PC-3 (cell line): Measurements from ENCODE around the gene AGBL1. TPM values are rescaled to one million over a fixed set of nuclear protein-coding genes. Genes with fewer than 3 reads are reported as not detected.

Experiments
- ATAC-seq: fragments of 200-7000 bp; cut with Tn5 transposase; 2 replicates; pipeline ENCODE4 v1.9.1; 2020; ENCODE audit warnings: mild to moderate bottlenecking, moderate library complexity
- BruUV-seq: library from RNA; stranded (reverse); fragments of 400-500 nt; replicated peaks from 2 replicates; lab custom pipeline; 2021; lab: Mats Ljungman, UMichigan
- CTCF ChIA-PET: fragments of 300-600 bp; sonication (Branson Sonifier 250); formaldehyde crosslinking; loops from one replicate; lab custom pipeline; 2022; ENCODE audit warnings: antibody characterized with exemption; lab: Charles Lee
- POLR2A ChIA-PET: fragments of 300-600 bp; sonication (Branson Sonifier 250); formaldehyde crosslinking; loops from one replicate; lab custom pipeline; 2022; ENCODE audit warnings: antibody characterized with exemption; ENCODE audit not compliant: unreplicated experiment; lab: Charles Lee
- DNase-seq: peaks from one replicate; pipeline ENCODE4 v3.0.0-alpha.2; 2015
- H2AFZ ChIP-seq: fragments of 300-600 bp; sonication (generic); 2 replicates; pipeline ENCODE4 v1.6.0; 2016; ENCODE audit warnings: antibody characterized with exemption, low read length
- H3F3A ChIP-seq: fragments of 300-600 bp; sonication (generic); one replicate; pipeline ENCODE4 v1.6.0; 2017; ENCODE audit warnings: antibody characterized with exemption, low read length, control low read depth, mild to moderate bottlenecking; ENCODE audit not compliant: unreplicated experiment
- H3K27ac ChIP-seq: fragments of 300-600 bp; sonication (generic); 2 replicates; pipeline ENCODE4 v1.5.1; 2016; ENCODE audit warnings: mild to moderate bottlenecking, low read length
- H3K27me3 ChIP-seq: fragments of 300-600 bp; sonication (generic); 2 replicates; pipeline ENCODE4 v1.6.1; 2016; ENCODE audit warnings: low read length, mixed read lengths
- H3K36me3 ChIP-seq: fragments of 300-600 bp; sonication (generic); 2 replicates; pipeline ENCODE4 v1.6.1; 2016; ENCODE audit warnings: low read depth, mixed run types, low read length, mixed read lengths
- H3K4me1 ChIP-seq: fragments of 300-600 bp; sonication (generic); 2 replicates; pipeline ENCODE4 v1.5.1; 2016; ENCODE audit warnings: low read length; ENCODE audit not compliant: insufficient read depth
- H3K4me2 ChIP-seq: fragments of 300-600 bp; sonication (generic); 2 replicates; pipeline ENCODE4 v1.6.0; 2016; ENCODE audit warnings: low read length
- H3K4me3 ChIP-seq: fragments of 300-600 bp; sonication (generic); 2 replicates; pipeline ENCODE4 v1.5.1; 2016; ENCODE audit warnings: mild to moderate bottlenecking, low read length, mixed read lengths
- H3K79me2 ChIP-seq: fragments of 300-600 bp; sonication (generic); 2 replicates; pipeline ENCODE4 v1.6.1; 2017; ENCODE audit warnings: low read length, mixed read lengths
- H3K9ac ChIP-seq: fragments of 300-600 bp; sonication (generic); 2 replicates; pipeline ENCODE4 v1.6.0; 2016; ENCODE audit warnings: mild to moderate bottlenecking, low read length
- H3K9me2 ChIP-seq: fragments of 300-600 bp; sonication (generic); replicated peaks from 2 replicates; pipeline ENCODE4 v1.6.1; 2016; ENCODE audit warnings: mixed run types, low read length, mixed read lengths
- H3K9me3 ChIP-seq: fragments of 300-600 bp; sonication (generic); 2 replicates; pipeline ENCODE4 v1.6.1; 2016; ENCODE audit warnings: low read length, mixed read lengths
- H4K20me1 ChIP-seq: fragments of 300-600 bp; sonication (generic); 2 replicates; pipeline ENCODE4 v1.6.1; 2016; ENCODE audit warnings: low read length, mixed read lengths
- EZH2 ChIP-seq: fragments of 300-600 bp; sonication (generic); IDR thresholded peaks from one replicate; pipeline ENCODE4 v1.6.1; 2017; ENCODE audit warnings: antibody characterized with exemption, mild to moderate bottlenecking, low read length; ENCODE audit not compliant: unreplicated experiment
- EZH2phosphoT487 ChIP-seq: fragments of 300-600 bp; sonication (generic); IDR thresholded peaks from 2 replicates; pipeline ENCODE4 v1.6.1; 2018; ENCODE audit warnings: mild to moderate bottlenecking, antibody characterized with exemption, low read length, borderline replicate concordance
- intact Hi-C: fragments of 100-400 bp; cut with micrococcal nuclease; formaldehyde crosslinking; loops from 2 replicates; pipeline ENCODE4 v1.9.0; 2023
- total RNA-seq: library from RNA; depleted of rRNA; stranded (reverse); fragments of >200 nt; gene quantifications from 2 replicates; pipeline ENCODE4 v1.2.3, GENCODE V29; 2014
- TF ChIP-seq, protein P1 (sequence below): fragments of 300-600 bp; sonication (generic); conservative IDR thresholded peaks from 2 replicates; pipeline ENCODE4 v1.5.1; 2017; ENCODE audit warnings: antibody characterized with exemption, low read depth, mild to moderate bottlenecking, low read length

Gene AGBL1
- total RNA-seq, 1 experiment from 2014 or later, result not detected

DNA sequence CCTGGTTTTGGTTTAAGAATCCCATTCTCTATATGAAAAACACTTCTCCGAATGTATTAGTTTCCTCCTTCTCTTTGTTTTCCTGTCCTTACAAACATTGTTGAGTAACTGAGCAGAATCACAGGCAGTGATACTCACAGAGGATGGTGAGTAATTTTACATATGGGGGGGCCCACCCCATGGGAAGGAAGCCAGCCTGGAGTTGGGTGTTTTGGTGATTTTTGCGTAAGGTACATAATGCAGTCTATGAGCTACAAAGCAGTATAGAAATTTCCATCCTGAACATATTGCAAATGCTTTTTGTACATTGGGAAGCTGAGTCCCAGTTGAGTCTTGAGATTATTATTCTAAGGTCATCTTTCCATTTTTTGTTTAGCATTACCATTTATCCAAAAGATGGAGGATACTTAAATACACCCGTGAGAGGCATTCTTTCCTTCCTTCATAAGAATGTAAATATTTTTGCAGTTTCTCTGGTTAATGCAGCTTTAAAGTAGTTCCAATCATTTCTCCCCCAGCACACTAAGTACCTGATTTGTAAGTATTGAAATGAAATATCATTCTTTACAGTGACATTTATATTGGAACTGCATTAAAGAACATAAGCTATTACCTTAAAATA is 476.8 kb downstream of the AGBL1 start:
- H3K79me2 ChIP-seq, result no peaks in the 10 kb centered on the region
- no peak overlapping the region for H3K9ac ChIP-seq
- H2AFZ ChIP-seq, result no peak overlapping the region
- no peaks in the 10 kb centered on the region for H4K20me1 ChIP-seq
- H3K27me3 ChIP-seq, result no peaks in the 10 kb centered on the region
- BruUV-seq, result no TSS peak
- no peak overlapping the region for H3K4me3 ChIP-seq
- ATAC-seq, result no peak
- H3F3A ChIP-seq, result no peaks in the 10 kb centered on the region
- no peak for DNase-seq
- H3K9me2 ChIP-seq, result no peaks in the 10 kb centered on the region
- TF ChIP-seq, protein P1, sequence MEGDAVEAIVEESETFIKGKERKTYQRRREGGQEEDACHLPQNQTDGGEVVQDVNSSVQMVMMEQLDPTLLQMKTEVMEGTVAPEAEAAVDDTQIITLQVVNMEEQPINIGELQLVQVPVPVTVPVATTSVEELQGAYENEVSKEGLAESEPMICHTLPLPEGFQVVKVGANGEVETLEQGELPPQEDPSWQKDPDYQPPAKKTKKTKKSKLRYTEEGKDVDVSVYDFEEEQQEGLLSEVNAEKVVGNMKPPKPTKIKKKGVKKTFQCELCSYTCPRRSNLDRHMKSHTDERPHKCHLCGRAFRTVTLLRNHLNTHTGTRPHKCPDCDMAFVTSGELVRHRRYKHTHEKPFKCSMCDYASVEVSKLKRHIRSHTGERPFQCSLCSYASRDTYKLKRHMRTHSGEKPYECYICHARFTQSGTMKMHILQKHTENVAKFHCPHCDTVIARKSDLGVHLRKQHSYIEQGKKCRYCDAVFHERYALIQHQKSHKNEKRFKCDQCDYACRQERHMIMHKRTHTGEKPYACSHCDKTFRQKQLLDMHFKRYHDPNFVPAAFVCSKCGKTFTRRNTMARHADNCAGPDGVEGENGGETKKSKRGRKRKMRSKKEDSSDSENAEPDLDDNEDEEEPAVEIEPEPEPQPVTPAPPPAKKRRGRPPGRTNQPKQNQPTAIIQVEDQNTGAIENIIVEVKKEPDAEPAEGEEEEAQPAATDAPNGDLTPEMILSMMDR, result no peak
- TF ChIP-seq EZH2 (no peak), EZH2phosphoT487 (no peak)
- intact Hi-C loops, result no loop called here
- H3K9me3 ChIP-seq, result no peaks in the 10 kb centered on the region
- H3K27ac ChIP-seq, result no peak overlapping the region
- ChIA-PET POLR2A (no interaction called here), CTCF (no interaction called here)
- no peaks in the 10 kb centered on the region for H3K4me1 ChIP-seq
- H3K36me3 ChIP-seq, result no peaks in the 10 kb centered on the region
- no peak overlapping the region for H3K4me2 ChIP-seq

DNA sequence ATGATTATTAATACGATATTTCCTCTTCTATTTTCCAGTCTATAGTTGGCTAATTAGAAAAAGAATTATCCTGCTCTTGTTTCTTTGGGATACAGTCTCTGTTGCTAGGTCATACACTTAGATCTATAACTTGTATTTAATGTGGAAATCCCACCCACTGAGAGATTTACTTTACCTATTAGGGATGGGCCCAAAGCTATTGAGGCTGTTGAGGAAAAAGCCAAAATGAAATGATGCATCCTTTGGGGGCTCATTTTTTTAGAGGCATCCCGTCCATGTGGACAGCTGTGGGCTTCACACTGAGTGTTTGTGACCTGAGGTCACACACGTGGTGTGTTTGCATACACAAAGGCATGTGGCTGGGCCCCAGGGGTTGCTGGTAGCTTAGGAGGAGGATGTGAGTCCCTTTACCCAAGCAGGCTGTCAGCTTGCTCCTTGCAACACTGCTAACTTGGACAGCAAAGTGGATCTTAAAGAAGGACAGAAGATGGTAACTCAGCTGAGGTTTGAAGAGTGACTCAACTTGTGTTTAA is 477.4 kb downstream of the AGBL1 start:
- no peaks in the 10 kb centered on the region for H3K36me3 ChIP-seq
- intact Hi-C loops, result no loop called here
- H3K4me1 ChIP-seq, result no peaks in the 10 kb centered on the region
- H3K27me3 ChIP-seq, result no peaks in the 10 kb centered on the region
- H3K4me3 ChIP-seq, result no peak overlapping the region
- no peaks in the 10 kb centered on the region for H4K20me1 ChIP-seq
- ATAC-seq (no peak), DNase-seq (no peak)
- no peaks in the 10 kb centered on the region for H3F3A ChIP-seq
- H2AFZ ChIP-seq, result no peak overlapping the region
- H3K79me2 ChIP-seq, result no peaks in the 10 kb centered on the region
- ChIA-PET POLR2A (no interaction called here), CTCF (no interaction called here)
- no peak overlapping the region for H3K4me2 ChIP-seq
- TF ChIP-seq, protein P1, result no peak
- TF ChIP-seq EZH2, result no peak
- no peaks in the 10 kb centered on the region for H3K9me3 ChIP-seq
- no peaks in the 10 kb centered on the region for H3K9me2 ChIP-seq
- H3K9ac ChIP-seq, result no peak overlapping the region
- BruUV-seq, result no TSS peak
- no peak overlapping the region for H3K27ac ChIP-seq

DNA sequence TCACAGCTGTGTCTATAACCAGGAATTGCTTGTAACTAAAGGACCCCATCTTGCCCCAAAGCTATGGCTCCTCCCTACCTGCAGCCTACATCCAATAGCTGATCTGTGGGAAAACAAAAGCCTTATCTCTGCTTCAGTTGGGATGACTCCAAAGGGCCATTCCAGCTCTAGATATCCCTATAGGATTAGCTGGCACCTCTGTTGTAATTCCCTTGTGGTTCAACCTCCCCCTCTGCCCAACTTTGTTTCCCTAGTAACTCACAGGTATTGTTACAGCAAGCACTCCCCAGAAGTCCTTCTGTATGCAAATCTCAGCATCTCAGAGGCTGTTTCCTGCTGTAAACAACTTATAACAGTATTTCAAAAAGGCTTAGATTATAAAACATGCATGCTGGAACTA is 478.6 kb downstream of the AGBL1 start:
- no peaks in the 10 kb centered on the region for H4K20me1 ChIP-seq
- H3K36me3 ChIP-seq, result no peaks in the 10 kb centered on the region
- intact Hi-C loops, result no loop called here
- POLR2A ChIA-PET, result no interaction called here
- ATAC-seq (no peak), DNase-seq (no peak)
- H3K27ac ChIP-seq, result no peak overlapping the region
- TF ChIP-seq EZH2 (no peak), EZH2phosphoT487 (no peak)
- TF ChIP-seq, protein P1, result no peak
- H3K9me2 ChIP-seq, result no peaks in the 10 kb centered on the region
- no peaks in the 10 kb centered on the region for H3K9me3 ChIP-seq
- no peaks in the 10 kb centered on the region for H3K27me3 ChIP-seq
- H3K4me2 ChIP-seq, result no peak overlapping the region
- H3K79me2 ChIP-seq, result no peaks in the 10 kb centered on the region
- CTCF ChIA-PET, result no interaction called here
- no peak overlapping the region for H3K4me3 ChIP-seq
- H3K9ac ChIP-seq, result no peak overlapping the region
- no peak overlapping the region for H2AFZ ChIP-seq
- H3F3A ChIP-seq, result no peaks in the 10 kb centered on the region
- H3K4me1 ChIP-seq, result no peaks in the 10 kb centered on the region
- no TSS peak for BruUV-seq
